Activated CD8-positive, alpha-beta memory T cell treated with anti-CD3 and anti-CD28 coated beads, Interleukin-2, amount 50 U/mL, for 48 hours (primary cell): ENCODE results near the gene RAF1.
"Not testable (repeated sequence)": the region's sequence is repeated elsewhere in the genome, so short reads cannot be mapped to it uniquely, and the experiment has no call there.

Experiments used
- DNase-seq: peaks from one replicate; pipeline ENCODE4 v3.0.0-alpha.2; 2020

The RAF1 gene

DNA sequence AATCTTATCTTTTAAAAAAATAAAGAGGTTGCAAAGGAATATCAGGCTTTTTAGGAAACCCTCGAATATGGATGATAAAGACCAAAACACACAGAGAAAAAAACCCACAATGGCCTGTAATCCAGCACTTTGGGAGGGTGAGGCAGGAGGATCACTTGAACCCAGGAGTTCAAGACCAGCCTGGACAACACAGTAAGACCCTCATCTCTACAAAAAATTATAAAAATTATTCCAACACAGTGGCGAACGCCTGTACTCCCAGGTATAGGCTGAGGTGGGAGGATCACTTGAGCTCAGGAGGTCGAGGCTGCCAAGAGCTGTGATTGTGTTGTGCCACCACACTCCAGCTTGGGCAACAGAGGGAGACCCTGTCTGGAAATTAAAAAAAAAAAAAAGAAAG is 30.8 kb downstream of the RAF1 start:
- no peak for DNase-seq

DNA sequence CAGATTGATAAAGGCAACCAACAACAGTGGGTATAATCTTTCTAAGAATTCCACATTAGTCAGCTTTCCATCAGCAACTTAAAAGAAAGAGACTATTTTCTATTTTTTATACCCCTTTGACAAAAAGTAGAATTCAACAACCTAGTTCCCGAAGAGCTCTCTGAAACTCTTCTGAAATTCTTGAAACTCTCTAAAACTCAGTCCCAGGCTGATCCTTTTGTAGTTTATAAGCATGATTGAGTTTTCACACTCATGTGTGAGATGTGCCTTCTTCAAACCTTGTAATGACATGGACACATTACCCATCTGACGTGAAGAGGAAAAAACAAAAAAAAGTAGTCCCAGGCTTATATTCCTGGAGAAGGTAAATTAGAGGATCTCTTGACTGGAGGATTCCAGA is 31.4 kb downstream of the RAF1 start:
- no peak for DNase-seq

DNA sequence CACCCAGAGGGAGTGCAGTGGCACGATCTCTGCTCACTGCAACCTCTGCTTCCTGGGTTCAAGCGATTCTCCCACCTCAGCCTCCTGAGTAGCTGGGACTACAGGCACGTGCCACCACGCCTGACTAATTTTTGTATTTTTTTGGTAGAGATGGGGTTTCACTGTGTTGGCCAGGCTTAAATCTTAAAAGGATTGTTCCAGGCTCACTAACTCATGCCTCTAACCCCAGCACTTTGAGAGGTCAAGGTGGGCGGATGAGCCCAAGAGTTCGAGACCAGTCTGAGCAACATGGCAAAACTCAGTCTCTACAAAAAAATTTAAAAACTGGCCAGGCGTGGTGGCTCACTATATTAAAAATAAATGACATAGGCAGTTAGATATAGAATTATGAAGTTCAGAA is 33.1 kb downstream of the RAF1 start:
- DNase-seq: not testable (repeated sequence)

DNA sequence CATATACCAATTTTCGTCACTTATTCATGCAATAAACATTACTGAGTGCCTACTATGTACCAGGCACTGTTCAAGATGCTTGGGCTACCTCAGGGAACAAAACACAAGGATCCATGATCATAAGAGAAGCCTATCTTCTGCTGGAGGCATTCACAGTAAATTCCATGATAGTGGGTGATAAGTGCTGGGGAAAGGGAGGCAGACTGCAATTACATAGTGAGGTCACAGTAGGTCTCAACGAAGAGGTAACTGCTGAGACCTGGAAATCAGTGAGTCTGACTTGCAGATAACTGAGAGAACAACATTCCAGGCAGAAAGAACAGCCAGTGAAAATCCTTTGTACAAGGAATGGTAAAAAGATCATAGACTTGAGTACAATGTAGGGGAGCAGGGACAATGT is 33.6 kb downstream of the RAF1 start:
- no peak for DNase-seq

DNA sequence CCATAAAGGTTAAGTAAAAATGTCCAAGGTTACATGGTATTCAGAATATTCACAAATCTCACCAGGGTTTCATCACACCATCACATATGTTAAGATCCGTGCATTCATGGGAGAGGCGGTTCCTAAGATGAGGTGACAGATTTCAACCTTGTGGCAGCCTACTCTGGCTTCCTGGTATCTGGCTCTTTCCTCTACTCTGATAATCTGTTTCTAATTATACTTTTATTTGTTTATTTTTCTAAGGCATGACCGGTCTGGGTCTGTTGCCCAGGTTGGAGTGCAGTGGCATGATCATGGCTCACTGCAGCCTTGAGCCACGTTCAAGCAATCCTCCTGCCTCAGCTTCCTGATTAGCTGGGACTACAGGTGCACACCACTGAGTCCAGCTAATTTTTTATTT is 34.4 kb downstream of the RAF1 start:
- DNase-seq: no peak

DNA sequence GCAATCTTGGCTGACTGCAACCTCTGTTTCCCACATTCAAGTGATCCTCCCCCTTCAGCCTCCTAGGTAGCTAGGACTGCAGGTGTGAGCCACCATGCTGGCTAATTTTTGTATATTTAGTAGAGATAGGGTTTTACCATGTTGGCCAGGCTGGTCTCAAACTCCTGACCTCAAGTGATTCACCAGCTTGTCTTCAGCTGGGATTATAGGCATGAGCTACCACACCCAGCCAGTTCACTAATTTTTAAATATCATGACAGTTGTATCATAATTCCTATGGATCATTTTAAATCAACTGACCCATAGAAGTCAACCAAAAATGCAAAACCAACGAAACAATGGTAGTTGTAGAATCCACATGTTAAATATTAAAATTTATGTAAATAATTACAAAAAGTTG is 35.1 kb downstream of the RAF1 start:
- no peak for DNase-seq

DNA sequence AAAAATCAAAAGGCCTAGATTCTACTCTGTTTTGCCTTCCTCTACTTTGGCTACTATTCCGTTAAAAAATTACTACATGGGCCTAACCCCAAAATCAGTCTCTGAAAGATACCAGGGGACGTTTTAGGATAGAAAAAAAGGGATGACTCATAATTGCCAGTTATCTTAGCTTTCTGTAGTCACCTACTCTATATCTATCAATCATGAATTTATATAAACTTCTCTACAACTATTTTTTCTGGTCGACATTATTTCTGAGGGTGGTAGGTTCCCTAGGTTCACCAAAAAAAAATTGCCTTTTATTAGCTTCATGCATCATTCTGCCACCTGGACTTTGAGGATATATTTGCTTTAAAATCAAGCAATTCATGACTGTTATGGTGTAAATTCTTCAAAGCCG is 36.5 kb downstream of the RAF1 start:
- DNase-seq: no peak

DNA sequence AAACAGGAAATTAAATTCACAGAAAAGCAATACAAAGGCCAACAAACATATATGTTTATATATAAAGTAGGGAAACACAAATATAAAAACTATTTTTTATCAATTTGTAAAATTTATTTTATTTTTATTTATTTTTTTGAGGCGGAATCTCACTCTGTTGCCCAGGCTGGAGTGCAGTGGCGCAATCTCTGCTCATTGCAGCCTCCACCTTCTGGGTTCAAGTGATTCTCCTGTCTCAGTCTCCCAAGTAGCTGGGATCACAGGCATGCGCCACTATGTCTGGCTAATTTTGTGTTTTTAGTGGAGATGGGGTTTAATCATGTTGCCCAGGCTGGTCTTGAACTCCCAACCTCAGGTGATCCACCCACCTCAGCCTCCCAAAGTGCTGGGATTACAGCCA is 39.0 kb downstream of the RAF1 start:
- DNase-seq: not testable (repeated sequence)

DNA sequence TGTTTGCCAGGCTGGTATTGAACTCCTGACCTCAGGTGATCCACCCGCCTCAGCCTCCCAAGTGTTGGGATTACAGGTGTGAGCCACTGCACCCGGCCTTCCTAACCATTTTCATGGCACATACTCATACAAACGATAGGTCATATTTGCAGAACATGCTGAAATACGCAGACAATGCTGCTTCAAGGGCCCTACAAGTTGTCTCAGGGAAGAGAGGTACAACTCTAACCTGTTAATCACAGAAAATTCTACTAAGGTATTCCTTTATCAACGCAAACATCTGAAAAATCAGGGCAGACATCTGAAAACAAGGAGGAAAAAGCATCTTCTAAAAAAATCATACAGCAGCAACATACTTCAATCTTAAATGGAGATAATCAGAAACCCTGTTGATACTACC is 39.9 kb downstream of the RAF1 start:
- DNase-seq: no peak

DNA sequence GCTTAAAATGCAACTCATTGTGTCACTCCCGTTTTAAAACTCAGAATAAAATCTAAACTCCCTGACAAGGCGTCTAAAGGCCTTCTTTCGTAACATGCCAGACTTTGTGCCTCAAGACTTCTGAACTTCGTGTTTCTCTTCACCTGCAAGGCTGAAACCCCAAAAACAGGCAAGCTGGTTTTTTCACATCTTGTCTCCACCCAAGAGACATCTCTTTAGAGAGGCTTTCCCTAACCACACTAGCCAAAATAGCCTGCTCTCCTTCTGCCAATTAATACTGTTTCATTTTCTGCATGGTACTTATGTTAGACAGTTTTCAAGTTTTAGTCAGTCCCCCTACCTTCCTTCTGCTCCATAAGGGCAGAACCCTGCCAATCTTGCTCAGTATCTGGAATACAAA is 41.6 kb downstream of the RAF1 start:
- no peak for DNase-seq

DNA sequence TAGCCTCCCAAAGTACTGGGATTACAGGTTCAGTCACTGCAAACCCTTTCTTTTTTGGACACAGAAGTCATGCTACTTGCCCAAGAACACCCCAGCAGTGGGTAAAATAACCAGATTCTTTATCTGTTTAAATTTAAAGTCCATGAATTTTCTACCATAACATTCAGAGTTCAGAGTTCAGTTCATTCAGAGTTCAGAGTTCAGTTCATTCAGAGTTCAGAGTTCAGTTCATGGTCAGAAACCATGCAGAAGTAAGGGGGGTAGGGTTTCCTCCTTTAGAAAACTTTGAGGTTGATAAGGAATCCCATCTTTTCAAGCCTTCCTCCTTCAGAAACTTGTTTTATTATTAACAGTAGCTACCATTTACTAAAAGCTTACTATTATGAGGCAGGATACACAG is 43.2 kb downstream of the RAF1 start:
- no peak for DNase-seq

DNA sequence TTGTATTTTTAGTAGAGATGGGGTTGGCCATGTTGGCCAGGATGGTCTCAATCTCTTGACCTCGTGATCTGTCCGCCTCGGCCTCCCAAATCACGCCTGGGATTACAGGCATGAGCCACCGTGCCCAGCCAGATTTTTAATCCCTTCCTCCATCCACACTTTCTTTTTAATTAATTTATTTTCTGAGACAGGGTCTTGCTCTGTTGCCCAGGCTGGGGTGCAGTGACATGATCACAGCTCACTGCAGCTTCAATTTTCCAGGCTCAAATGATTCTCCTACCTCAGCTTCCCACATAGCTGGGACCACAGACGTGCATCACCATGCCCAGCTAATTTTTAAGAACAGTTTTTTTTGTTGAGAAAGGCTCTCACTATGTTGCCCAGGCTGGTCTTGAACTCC is 43.6 kb downstream of the RAF1 start:
- no peak for DNase-seq

DNA sequence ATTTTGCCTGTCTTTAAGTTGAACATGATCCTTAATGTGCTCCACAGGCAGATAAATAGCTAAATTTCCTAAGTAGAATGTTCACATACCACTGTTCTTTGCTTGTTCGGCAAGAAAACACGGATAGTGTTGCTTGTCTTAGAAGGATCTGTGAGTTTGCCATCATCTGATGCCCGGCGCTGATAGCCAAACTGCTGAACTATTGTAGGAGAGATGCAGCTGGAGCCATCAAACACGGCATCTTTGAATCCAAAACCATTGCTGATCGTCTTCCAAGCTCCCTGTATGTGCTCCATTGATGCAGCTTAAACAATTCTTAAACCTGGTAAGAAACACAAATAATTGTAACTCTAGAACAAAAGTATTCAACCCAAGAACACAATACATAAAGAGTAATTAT is 45.5 kb downstream of the RAF1 start:
- no peak for DNase-seq

DNA sequence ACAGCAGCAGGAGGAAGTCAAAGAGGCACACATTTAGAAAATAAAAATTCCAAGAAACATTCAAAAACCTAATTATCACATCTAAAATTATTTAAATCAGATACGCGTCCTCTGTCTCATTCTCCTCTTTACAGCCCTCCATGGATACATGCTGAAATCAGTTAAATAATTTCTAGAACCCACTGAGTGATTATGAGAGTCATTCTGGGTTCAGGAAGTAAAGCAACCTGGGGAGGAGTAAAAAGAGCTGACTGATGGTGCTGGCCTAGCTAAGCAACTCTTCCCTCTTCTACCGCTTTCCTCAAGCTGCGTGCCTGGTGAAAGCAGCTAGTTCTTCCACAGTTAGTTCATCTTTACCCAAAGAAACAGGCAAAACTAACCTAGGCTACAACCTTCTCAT is 48.7 kb downstream of the RAF1 start:
- DNase-seq: no peak

DNA sequence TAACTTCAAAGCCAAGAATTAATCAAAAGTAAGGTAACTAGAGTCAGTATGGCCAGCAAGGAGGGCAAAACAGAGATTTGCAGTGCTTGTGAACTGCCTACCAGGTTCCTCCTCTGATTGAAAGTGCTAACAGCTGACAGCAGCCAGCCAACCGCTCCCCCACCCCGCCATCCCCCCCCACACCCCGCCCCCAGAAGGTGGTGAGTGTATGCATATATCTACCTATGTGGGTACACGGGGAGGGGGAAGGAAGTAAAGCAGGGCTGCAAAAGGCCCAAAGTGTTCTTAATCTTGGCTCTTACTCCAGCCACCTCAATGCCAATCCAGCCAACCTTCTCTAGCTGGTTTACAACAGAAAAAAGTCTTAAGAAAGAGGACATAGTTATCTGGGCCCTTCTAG is 50.7 kb downstream of the RAF1 start:
- DNase-seq: no peak

DNA sequence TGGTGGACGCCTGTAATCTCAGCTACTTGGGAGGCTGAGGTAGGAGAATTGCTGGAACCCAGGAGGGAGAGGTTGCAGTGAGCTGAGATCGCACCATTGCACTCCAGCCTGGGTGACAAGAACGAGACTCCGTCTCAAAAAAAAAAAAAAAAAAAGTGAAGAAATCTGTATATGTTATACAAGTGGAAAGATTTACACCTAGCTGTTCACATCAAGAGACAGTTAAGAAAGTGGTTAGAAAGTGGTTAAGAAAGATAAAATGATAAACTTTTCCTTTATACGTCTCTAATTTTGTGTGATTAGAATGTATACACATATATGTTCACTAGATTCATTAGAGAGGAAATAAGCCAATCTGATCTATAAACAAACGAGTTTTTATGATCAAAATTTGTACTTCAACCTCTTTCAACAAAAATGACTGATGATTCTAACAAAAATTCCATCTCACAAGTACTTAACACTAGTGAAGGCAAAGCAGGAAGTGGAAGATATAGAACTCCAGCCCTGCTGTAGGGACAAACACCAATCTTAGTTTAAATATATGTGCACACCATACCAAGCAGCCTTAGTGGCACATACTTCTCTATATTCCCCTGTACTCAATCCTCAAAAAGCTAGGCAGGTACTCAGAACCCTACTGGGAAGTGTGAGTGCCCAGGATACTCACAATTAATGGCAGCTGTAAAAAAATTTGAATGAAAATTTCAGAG is 51.2 kb downstream of the RAF1 start:
- no peak for DNase-seq

DNA sequence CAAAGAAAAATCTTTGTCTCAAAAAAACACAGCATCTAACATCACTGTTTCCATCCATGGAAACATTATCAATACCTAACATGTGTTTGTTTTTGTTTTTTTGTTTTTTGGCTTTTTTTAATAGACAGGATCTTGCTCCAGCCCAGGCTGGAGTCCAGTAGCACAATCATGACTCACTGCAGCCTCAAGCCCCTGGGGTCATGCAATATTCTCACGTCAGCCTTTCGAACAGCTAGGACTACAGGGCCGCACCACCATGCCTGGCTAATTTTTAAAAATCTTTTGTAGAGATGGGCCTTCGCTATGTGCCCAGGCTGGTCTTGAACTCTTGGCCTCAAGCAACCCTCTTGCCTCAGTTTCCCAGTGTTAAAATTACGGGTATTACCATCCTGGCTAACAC is 52.8 kb downstream of the RAF1 start:
- no peak for DNase-seq

DNA sequence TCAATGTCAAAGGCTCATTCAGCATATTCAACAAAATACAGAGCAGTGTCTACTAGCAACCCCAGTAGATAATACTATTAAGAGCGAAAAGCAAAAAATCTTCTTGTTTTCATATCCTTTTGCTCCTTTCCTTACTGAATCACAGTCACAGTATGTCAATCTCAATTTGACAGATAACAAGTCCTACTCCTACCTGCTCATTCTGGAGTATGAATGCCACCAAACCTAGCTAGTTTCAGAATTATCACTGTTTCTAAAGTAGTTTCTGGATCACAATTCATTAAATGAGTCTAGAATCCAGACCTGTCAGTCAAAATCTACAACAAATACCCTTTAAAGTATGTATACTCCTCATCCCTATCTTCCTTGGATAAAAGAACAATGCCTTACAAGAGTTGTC is 55.5 kb downstream of the RAF1 start:
- DNase-seq: no peak

DNA sequence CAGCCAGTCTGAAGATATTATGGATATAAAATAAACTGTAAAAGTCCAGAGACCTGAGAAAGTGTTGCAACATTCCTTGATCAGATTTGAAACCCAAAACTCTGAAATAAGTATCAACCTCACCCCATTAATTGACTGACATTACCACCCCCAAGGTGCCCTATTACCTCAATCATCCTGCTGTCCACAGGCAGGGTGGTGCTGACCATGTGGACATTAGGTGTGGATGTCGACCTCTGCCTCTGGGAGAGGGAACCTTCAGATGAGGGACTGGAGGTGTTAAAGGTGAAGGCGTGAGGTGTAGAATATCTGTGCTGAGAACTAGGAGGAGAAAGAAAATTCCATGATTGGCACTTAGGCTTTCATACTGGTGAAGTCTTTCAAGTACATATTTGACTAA is 59.9 kb downstream of the RAF1 start:
- no peak for DNase-seq

DNA sequence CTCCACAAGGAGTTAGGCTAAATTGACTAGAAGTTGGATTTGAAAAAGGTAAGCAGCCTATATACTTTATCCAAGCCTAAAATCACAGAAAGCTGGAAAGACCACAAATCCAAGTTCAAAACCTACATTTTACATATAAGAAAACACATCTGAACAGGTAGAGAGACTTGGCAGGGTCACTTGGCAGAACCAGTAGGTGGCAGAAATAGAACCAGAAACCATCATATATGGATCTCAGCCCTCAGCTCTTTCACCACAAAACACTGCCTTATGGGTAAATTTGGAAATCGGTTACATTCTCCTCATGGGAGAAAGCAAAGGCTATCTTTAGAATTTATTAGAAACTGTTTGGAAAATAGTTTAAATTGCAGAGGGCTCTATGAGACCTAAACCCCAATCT is 62.8 kb downstream of the RAF1 start:
- no peak for DNase-seq

DNA sequence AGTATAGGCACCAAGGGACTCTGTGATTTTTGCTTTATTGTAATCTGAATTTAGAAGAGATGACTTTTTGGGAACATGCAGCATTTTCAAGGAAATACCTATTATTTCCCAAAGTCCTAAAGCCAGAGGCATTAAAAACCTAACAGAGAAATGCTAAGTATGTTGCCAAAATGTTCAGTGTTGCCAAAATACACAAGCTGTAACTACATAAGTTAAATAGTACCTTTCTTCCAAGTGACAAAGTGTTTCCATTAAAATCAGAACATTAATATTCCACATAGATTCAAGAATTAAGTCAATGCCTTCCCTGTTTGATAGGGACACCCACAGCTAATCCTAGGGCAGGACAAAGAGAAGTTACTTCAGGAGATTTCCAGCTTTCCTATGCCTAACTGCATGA is 65.0 kb downstream of the RAF1 start:
- no peak for DNase-seq

DNA sequence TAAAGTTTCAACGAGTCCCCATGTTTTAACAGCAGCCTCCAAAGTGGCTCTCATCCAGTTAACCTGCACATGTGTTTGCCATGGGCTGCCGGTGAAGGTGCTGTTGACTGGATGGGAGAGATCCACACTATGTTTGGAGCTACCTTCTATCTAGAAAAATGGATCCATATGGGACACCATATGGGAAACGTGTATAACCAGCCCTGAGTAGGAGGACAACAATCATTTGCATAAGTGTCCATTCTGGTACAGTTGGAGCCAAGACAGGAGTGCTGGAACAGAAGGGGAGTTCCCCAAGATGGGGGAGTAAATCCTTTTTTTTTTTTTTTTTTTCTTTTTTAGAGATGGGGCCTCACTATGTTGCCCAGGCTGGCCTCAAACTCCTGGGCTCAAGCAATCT is 70.4 kb downstream of the RAF1 start:
- DNase-seq: no peak

DNA sequence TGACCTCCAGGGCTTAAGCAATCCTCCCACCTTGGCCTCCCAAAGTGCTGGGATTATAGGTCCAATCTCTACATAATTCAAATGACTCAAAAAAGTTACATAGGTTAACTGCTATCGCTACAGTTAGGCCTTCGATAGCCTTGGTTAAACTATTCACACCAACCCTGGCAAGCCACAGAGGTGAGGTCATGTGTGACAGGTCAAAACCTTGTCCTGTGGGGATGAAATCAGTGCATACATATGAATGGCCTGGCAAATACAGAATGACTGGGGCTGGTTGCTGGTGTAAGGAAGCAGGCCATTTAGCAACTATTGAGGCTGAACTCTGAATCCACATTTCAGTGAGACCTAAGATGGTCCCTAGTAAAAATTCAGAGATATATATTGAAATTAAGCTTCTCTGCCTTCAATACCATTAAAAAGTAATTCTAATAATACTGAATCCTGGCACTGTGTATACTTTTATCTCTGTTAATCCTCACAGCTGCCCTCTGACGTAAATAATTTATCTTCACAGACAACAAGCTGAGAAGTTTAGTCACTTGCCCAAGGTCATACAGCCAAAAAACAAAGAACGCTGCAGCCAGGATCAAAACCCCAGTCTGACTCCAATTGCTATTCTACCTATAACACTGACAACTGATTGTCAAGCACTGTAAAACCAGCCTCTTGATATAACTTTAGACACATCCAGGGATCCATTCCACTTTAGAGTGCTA is 71.8 kb downstream of the RAF1 start:
- no peak for DNase-seq

DNA sequence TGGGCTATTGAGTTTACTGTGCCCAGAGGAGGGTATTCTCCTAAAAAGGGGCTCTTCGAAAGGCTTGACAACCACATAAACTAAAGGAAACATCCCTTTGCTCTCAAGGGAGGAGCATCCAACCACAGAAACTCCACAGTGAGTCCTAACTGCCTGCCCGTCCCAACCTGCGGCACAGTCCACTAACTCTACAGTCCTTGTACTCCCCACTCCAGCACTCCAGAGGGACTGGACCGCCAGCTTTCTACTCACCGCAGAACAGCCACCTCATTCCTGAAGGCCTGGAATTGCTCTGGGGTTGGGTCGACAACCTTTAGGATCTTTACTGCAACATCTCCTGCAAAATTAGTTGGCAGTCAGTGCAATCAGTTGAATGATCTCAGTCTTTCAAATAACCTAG is 72.5 kb downstream of the RAF1 start:
- DNase-seq: no peak

DNA sequence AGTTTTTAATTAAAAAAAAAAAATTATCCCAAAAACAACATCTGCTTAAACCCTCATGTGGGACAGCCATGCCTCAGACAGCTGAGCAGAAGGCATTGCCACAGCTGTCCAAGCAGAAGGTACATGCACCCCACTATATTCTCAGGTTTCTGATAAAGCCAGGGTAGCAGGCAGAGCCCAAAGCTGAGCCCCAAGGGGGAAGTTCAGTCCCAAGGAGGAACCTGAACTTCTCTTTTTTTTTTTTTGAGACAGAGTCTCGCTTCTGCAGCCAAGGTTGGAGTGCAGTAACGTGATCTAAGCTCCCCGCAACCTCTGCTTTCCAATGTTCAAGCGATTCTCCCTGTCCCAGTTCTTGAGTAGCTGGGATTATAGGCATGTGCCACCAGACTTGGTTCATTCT is 73.8 kb downstream of the RAF1 start:
- DNase-seq: no peak
